Measurements from ENCODE around the gene TANGO6.

DNA sequence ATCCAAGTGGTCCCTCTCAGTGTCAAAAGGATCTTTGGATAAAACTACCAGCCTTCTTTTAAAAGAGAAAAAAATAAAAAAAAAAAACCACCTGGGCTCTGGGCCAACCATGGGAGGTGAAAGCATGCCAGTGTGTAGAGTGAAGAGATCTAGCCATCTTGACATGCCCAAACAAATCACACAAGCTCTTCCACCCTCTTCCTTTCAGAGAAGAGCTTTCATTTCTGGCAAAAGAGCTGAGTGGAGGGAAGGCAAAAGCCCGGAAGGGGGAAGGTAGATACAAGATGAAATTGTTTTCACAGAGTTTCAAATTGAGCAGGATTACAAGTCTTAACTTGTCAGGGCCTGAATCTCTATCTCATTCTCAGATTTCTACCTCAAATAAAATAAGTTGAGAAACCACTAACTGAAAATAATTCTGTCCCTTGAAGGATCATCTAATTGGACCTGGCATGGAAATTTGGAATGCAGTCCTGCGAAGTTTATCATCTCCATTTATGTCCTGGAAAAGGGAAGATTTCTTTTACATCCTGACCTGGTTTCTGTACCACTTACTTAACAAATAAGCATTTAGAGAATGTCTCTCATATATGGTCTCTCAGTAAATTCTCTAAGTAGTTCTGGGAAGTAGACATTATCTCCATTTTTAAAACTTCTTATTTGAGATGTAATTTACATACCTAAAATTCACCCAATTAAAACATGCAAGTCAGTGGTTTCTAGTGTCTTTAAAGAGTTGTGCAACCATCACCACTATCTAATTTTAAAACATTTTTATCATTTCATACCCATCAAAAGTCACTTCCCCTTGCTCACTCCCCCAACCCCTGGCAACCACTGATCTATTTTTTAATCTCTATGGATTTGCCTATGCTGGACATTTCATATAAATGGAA is 93.7 kb downstream of the TANGO6 start:
- TF ChIP-seq, protein P1, sequence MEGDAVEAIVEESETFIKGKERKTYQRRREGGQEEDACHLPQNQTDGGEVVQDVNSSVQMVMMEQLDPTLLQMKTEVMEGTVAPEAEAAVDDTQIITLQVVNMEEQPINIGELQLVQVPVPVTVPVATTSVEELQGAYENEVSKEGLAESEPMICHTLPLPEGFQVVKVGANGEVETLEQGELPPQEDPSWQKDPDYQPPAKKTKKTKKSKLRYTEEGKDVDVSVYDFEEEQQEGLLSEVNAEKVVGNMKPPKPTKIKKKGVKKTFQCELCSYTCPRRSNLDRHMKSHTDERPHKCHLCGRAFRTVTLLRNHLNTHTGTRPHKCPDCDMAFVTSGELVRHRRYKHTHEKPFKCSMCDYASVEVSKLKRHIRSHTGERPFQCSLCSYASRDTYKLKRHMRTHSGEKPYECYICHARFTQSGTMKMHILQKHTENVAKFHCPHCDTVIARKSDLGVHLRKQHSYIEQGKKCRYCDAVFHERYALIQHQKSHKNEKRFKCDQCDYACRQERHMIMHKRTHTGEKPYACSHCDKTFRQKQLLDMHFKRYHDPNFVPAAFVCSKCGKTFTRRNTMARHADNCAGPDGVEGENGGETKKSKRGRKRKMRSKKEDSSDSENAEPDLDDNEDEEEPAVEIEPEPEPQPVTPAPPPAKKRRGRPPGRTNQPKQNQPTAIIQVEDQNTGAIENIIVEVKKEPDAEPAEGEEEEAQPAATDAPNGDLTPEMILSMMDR (optimal IDR thresholded peaks at IDR 0.05 in 1 of 3, IDR thresholded peaks at IDR 0.05 in 1 of 3, conservative IDR thresholded peaks at IDR 0.05 in 1 of 3; ENCODE audit: extremely low read depth in 1 of 3, insufficient read depth in 2 of 3, low read length in 3 of 3), result no peak
- TF ChIP-seq EZH2 (IDR thresholded peaks at IDR 0.05; ENCODE audit: low read length), result no peak

Data from keratinocyte (primary cell).